ENCODE data around the gene UBE2V1.
A peak's percentile ranks its signal among the peaks of the same experiment; 100 is the strongest.

Gene UBE2V1

DNA sequence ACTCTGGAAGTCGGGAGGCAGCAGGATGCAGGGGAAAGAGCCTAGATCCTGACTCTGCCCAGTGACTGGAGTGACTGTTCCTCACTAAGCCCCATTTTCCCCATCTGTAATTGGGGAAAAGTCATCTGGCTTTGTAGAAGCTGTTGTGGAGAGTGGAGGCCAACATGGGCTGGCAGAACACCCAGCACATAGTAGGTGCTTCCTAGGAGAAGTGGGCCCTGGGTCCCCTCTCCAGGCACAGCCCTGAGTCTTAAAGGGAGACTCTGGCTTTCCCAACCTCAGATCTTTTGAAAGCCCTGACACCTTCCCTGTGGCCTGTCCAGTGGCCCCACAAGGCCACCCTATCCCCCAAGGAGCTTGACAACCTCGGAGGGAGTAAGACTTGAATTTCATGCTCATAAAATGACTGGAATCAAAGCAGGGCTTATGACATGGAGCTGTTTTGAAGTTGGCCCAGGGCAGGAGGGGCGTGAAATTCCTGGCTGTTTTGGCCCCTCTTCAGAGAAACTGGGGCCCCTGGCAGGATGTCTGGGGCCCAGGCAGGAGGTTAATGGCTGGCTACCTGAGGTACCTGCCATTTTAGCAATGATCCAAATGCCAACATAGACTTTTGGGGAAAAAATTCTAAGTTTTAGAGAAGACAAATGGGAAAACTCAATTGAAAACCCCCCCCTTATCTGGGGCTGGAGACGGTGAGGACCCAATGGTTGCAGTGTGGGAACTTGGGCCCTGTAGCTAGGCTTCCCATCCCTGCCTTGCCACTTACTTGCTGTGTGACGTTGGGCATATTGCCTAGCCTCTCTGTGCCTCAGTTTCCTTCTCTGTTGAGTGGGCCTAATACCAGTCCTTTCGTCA, 51.6 kb downstream of the UBE2V1 start:
- TF ChIP-seq EZH2phosphoT487 (IDR thresholded peaks at IDR 0.05; ENCODE audit: low read length) (no peak), EZH2 (optimal IDR thresholded peaks at IDR 0.05; ENCODE audit: low read depth, low read length) (no peak)
- TF ChIP-seq, protein P1, sequence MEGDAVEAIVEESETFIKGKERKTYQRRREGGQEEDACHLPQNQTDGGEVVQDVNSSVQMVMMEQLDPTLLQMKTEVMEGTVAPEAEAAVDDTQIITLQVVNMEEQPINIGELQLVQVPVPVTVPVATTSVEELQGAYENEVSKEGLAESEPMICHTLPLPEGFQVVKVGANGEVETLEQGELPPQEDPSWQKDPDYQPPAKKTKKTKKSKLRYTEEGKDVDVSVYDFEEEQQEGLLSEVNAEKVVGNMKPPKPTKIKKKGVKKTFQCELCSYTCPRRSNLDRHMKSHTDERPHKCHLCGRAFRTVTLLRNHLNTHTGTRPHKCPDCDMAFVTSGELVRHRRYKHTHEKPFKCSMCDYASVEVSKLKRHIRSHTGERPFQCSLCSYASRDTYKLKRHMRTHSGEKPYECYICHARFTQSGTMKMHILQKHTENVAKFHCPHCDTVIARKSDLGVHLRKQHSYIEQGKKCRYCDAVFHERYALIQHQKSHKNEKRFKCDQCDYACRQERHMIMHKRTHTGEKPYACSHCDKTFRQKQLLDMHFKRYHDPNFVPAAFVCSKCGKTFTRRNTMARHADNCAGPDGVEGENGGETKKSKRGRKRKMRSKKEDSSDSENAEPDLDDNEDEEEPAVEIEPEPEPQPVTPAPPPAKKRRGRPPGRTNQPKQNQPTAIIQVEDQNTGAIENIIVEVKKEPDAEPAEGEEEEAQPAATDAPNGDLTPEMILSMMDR (IDR thresholded peaks at IDR 0.05; ENCODE audit: low read length): no peak
- H3K79me2 ChIP-seq (ENCODE audit: low read length): no peaks in the 10 kb centered on the region
- H2AFZ ChIP-seq (ENCODE audit: low read length): no peak overlapping the region
- no peaks in the 10 kb centered on the region for H3K27me3 ChIP-seq (replicated peaks; ENCODE audit: insufficient read depth, low read length)
- H3F3A ChIP-seq (ENCODE audit: insufficient read depth, low read length): peaks cover 12% of the 10 kb centered on the region
- peaks cover 13% of the 10 kb centered on the region for H3K4me1 ChIP-seq (ENCODE audit: low read length)
- no peaks in the 10 kb centered on the region for H3K9me3 ChIP-seq (replicated peaks; ENCODE audit: insufficient read depth, low read length)
- no peak overlapping the region for H3K27ac ChIP-seq (ENCODE audit: low read length)
- no peak overlapping the region for H3K9ac ChIP-seq (ENCODE audit: low read length)
- no peaks in the 10 kb centered on the region for H3K36me3 ChIP-seq (replicated peaks; ENCODE audit: insufficient read depth, low read length)
- no peaks in the 10 kb centered on the region for H4K20me1 ChIP-seq (ENCODE audit: insufficient read depth, low read length)
- no peak overlapping the region for H3K4me2 ChIP-seq (ENCODE audit: low read depth, low read length)
- H3K9me2 ChIP-seq (replicated peaks; ENCODE audit: insufficient read depth, low read length): no peaks in the 10 kb centered on the region
- no peak overlapping the region for H3K4me3 ChIP-seq (ENCODE audit: low read length)
- no peak for DNase-seq

DNA sequence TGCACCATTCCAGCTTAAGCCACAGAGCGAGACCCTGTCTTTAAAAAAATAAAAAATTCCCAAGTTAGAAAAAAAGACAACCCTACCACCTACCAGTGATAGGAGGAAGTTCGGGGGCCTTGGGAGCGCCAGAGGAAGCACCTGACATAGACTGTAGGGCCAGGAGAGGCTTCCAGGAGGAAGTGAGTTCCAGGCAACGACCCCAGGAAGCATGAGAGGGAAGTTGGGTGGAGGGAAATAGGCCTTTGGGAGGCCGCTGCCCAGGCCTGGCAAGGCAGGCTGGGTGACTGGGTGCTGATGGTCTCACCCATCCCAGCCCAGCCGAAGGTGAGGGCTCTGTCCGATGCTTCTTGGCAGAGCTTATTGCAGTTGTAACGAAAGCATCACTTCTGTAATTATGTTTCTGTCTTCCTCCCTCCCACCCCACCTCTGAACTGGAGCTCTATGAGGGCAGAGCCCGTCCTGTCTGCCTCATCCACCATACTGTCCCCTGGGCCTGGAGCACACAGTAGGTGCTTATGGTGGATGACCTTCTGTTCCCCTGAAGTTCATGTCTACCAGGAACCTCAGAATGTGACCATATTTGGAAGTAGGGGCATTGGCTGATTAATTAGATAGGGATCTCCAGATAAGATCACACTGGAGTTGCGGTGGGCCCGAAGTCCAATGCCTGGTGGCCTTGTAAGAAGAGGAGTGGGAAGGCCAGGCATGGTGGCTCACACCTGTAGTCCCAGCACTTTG, 54.1 kb downstream of the UBE2V1 start:
- no peak overlapping the region for H3K4me2 ChIP-seq (ENCODE audit: low read depth, low read length)
- no peaks in the 10 kb centered on the region for H4K20me1 ChIP-seq (ENCODE audit: insufficient read depth, low read length)
- no peaks in the 10 kb centered on the region for H3K9me3 ChIP-seq (replicated peaks; ENCODE audit: insufficient read depth, low read length)
- H3K36me3 ChIP-seq (replicated peaks; ENCODE audit: insufficient read depth, low read length): no peaks in the 10 kb centered on the region
- no peaks in the 10 kb centered on the region for H3K79me2 ChIP-seq (ENCODE audit: low read length)
- H3F3A ChIP-seq (ENCODE audit: insufficient read depth, low read length): peaks cover 14% of the 10 kb centered on the region
- peaks cover 15% of the 10 kb centered on the region for H3K4me1 ChIP-seq (ENCODE audit: low read length)
- H3K9me2 ChIP-seq (replicated peaks; ENCODE audit: insufficient read depth, low read length): no peaks in the 10 kb centered on the region
- no peak overlapping the region for H3K9ac ChIP-seq (ENCODE audit: low read length)
- no peak overlapping the region for H3K27ac ChIP-seq (ENCODE audit: low read length)
- H3K4me3 ChIP-seq (ENCODE audit: low read length): no peak overlapping the region
- TF ChIP-seq EZH2 (optimal IDR thresholded peaks at IDR 0.05; ENCODE audit: low read depth, low read length) (no peak), EZH2phosphoT487 (IDR thresholded peaks at IDR 0.05; ENCODE audit: low read length) (no peak)
- TF ChIP-seq, protein P1 (IDR thresholded peaks at IDR 0.05; ENCODE audit: low read length): no peak
- DNase-seq: no peak
- H3K27me3 ChIP-seq (replicated peaks; ENCODE audit: insufficient read depth, low read length): no peaks in the 10 kb centered on the region
- H2AFZ ChIP-seq (ENCODE audit: low read length): no peak overlapping the region

GRCh38 chr20:50057714-50058053, 55.3 kb downstream of the UBE2V1 start:
- TF ChIP-seq EZH2phosphoT487 (IDR thresholded peaks at IDR 0.05; ENCODE audit: low read length) (no peak), EZH2 (optimal IDR thresholded peaks at IDR 0.05; ENCODE audit: low read depth, low read length) (no peak)
- TF ChIP-seq, protein P1 (IDR thresholded peaks at IDR 0.05; ENCODE audit: low read length): no peak
- no peaks in the 10 kb centered on the region for H3K79me2 ChIP-seq (ENCODE audit: low read length)
- no peaks in the 10 kb centered on the region for H3K27me3 ChIP-seq (replicated peaks; ENCODE audit: insufficient read depth, low read length)
- no peak overlapping the region for H3K4me3 ChIP-seq (ENCODE audit: low read length)
- H3K9me3 ChIP-seq (replicated peaks; ENCODE audit: insufficient read depth, low read length): no peaks in the 10 kb centered on the region
- H3K4me2 ChIP-seq (ENCODE audit: low read depth, low read length): 0 out of 2 replicates have a peak overlapping the region, but pooled peaks have one; percentile 75
- DNase-seq: no peak
- H2AFZ ChIP-seq (ENCODE audit: low read length): no peak overlapping the region
- H3K36me3 ChIP-seq (replicated peaks; ENCODE audit: insufficient read depth, low read length): no peaks in the 10 kb centered on the region
- H3F3A ChIP-seq (ENCODE audit: insufficient read depth, low read length): peaks cover 14% of the 10 kb centered on the region
- peaks cover 15% of the 10 kb centered on the region for H3K4me1 ChIP-seq (ENCODE audit: low read length)
- no peaks in the 10 kb centered on the region for H3K9me2 ChIP-seq (replicated peaks; ENCODE audit: insufficient read depth, low read length)
- H4K20me1 ChIP-seq (ENCODE audit: insufficient read depth, low read length): no peaks in the 10 kb centered on the region
- no peak overlapping the region for H3K9ac ChIP-seq (ENCODE audit: low read length)
- H3K27ac ChIP-seq (ENCODE audit: low read length): no peak overlapping the region; the same call in 1 of the 2 replicates
